GM18507 (cell line): ENCODE results near the gene HMGB1.

Experiments used
- DNase-seq: peaks from one replicate; pipeline ENCODE4 v3.0.0; 2011; ENCODE audit warnings: low read depth; ENCODE audit not compliant: insufficient read length; ENCODE audit errors: extremely low spot score
- FAIRE-seq: peaks from 2 replicates; lab custom pipeline; 2011; peaks lifted over from hg19 to GRCh38; lab: Jason Lieb, UNC

Gene HMGB1

GRCh38 chr13:30465593-30466357 lies at the start of gene HMGB1:
HMGB1 (minus strand) TSS chr13:30465936; CDS start chr13:30463680, 2,256 bp downstream.
- DNase-seq (peak; percentile 94), FAIRE-seq (peak; percentile 99)

- FAIRE-seq (no peak), DNase-seq (no peak)
Measured at GRCh38 chr13:30510811-30511371, 45.2 kb upstream of the HMGB1 start.

GRCh38 chr13:30510091-30510490 lies 44.4 kb upstream of the HMGB1 start:
- FAIRE-seq (no peak), DNase-seq (no peak)

GRCh38 chr13:30509254-30510050 lies 43.7 kb upstream of the HMGB1 start:
- FAIRE-seq: no peak
- no peak for DNase-seq

- FAIRE-seq: peak; percentile 76
Measured at GRCh38 chr13:30504081-30504480, 38.3 kb upstream of the HMGB1 start.

GRCh38 chr13:30502237-30502636 lies 36.5 kb upstream of the HMGB1 start:
- no peak for DNase-seq
- no peak for FAIRE-seq

More at GRCh38 chr13:30504081-30504480, 38.3 kb upstream of the HMGB1 start:
- no peak for DNase-seq

GRCh38 chr13:30499338-30499737 lies 33.6 kb upstream of the HMGB1 start:
- DNase-seq: no peak
- peak; percentile 15 for FAIRE-seq

- FAIRE-seq: no peak
- DNase-seq: no peak
Measured at GRCh38 chr13:30496147-30496546, 30.4 kb upstream of the HMGB1 start.

- FAIRE-seq (no peak), DNase-seq (no peak)
Measured at GRCh38 chr13:30495746-30496145, 30.0 kb upstream of the HMGB1 start.

- no peak for DNase-seq
- FAIRE-seq: no peak
Measured at GRCh38 chr13:30493658-30494381, 28.1 kb upstream of the HMGB1 start.

- FAIRE-seq: no peak
- DNase-seq: no peak
Measured at GRCh38 chr13:30487075-30487470, 21.3 kb upstream of the HMGB1 start.

- no peak for FAIRE-seq
- no peak for DNase-seq
Measured at GRCh38 chr13:30486230-30487074, 20.7 kb upstream of the HMGB1 start.

GRCh38 chr13:30481241-30481760 lies 15.6 kb upstream of the HMGB1 start:
- FAIRE-seq: no peak
- DNase-seq: no peak

- no peak for FAIRE-seq
- DNase-seq: no peak
Measured at GRCh38 chr13:30480292-30480950, 14.7 kb upstream of the HMGB1 start.

- FAIRE-seq (no peak), DNase-seq (no peak)
Measured at GRCh38 chr13:30479883-30480219, 14.1 kb upstream of the HMGB1 start.

- DNase-seq (no peak), FAIRE-seq (no peak)
Measured at GRCh38 chr13:30479154-30479882, 13.6 kb upstream of the HMGB1 start.

- peak; percentile 40 for DNase-seq
- FAIRE-seq: peak; percentile 84
Measured at GRCh38 chr13:30477346-30478195, 11.8 kb upstream of the HMGB1 start.
